Activated T-cell treated with anti-CD3 and anti-CD28 coated beads, Interleukin-2, amount 50 U/mL, for 1 hour (primary cell): ENCODE data around the gene CDC23.
"Not testable (repeated sequence)": the region's sequence is repeated elsewhere in the genome, so short reads cannot be mapped to it uniquely, and the experiment has no call there.

Experiments used
- DNase-seq: peaks from one replicate; pipeline ENCODE4 v3.0.0-alpha.2; 2020

CDC23 gene

DNA sequence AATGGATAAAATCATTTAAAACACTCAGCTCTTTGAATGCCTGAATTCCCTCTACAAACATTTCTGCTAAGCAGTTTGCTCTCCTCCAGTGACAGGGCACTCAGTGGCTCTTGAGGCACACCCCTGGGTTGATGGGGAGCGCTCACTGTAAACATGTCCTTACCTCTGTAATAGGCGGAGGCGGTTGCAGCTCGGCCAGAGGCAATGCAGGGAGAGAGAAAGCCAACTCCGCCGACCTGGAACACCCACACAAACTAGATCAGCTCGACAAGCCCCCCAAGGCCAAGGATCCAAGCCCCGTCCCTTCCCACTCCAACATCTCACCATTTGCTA is 329 bp downstream of the CDC23 start:
- no peak for DNase-seq

DNA sequence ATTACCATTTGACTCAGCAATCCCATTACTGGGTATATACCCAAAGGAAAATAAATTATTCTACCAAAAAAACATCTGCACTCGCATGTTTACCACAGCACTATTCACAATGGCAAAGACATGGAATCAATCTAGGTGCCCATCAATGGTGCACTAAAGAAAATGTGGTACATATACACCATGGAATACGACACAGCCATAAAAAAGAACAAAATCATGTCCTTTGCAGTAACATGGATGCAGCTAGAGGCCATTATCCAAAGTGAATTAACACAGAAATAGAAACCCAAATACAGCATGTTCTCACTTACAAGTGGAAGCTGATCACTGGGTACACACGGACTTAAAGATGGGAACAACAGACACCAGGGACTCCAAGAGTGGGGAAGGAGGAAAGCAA is 2.1 kb downstream of the CDC23 start:
- no peak for DNase-seq

DNA sequence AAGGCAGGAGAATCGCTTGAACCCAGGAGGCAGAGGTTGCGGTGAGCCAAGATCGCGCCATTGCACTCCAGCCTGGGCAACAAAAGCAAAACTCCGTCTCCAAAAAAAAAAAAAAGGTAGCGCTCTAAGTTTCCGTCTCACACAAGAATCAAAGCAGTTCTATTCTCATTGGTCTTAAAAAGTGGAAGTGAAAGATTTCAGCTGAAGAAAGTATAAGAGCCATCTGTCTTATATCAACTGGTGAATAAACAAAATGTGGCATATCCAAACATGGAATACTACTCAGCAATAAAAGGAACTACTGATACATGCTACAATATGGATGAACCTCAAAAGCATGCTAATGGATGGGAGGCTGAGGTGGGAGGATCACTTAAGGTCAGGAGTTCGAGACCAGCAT is 19.3 kb downstream of the CDC23 start:
- DNase-seq, result not testable (repeated sequence)

DNA sequence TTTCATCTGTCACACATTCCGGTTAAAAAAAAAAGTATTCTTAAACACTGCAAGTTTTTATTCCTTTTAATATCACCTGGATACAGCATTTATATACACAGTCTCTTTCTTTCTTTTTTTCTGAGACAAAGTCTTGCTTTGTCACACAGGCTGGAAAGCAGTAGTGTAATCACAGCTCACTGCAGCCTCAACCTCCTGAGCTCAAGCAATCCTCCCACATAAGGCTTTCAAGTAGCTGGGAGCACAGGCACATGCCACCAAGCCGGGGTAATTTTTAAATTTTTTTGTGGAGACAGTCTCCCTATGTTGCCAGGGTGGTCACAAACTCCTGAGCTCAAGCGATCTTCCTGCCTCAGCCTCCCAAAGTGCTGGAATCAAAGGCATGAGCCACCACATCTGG is 20.3 kb downstream of the CDC23 start:
- DNase-seq, result no peak

DNA sequence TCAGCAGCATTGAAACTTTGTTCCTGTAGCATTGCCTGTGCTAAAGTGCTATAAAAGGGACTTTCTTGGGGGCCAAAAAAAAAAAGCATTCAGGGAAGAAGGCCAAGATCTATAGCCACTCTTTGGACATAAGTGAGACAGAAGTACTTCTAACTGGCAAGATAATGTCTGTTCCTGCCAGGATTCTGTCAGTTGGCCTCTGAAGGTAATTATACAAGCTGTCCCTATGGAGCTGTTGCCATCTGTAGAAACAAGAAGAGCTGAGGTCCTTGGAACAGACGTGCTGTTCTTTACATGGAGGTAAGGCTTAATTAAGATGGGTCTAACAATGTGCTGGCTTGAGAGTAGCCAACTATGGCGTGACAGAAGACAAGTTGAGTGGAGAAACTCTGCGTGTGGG is 24.5 kb downstream of the CDC23 start:
- no peak for DNase-seq

DNA sequence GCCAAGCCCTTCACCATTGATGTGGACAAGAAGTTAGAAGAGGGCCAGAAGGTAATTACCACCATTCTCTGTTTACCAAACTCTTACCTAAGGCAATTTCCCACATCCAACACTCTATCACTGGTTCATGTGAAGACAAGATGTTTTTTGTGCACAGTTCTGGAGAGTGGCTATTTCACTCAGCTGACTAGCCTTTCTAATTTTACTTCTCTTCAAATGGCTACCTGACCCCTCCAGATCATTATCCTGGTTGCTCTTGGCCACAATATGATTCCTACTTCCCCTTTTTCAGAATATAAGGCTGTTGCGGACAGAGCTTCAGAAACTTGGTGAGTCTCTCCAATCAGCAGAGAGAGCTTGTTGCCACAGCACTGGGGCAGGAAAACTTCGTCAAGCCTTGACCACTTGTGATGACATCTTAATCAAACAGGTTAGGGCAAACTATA is 27.1 kb downstream of the CDC23 start:
- no peak for DNase-seq

DNA sequence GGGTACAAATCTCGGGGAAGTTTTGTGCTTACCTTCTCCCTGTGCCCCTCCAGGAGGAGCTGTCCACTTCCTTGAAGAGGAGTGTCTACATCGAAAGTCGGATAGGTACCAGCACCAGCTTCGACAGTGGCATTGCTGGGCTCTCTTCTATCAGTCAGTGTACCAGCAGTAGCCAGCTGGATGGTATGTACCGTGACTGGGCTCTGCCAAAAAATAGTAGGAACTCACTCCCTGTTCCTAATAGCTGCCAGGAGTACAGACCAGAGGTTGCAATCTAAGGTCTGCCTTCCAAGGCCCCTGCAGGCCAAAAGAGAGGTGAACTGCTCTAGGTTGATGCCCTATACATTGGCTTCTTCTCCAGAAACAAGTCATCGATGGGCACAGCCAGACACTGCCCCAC is 30.3 kb downstream of the CDC23 start:
- DNase-seq, result no peak

DNA sequence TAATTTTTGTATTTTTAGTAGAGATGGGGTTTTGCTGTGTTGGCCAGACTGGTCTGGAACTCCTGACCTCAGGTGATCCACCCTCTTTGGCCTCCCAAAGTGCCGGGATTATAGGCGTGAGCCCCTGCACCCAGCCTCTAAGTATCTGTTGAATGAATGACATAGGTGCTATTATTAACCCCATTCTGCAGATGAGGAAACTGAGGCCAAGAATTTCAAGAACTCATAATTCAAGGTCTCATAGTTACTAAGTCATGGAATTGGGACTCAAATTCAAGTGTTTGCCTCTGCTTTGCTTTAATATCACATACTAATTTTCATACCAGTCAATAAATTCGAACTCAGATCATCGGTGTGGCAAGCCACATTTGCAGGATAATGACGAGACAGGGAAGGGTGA is 32.3 kb downstream of the CDC23 start:
- DNase-seq, result no peak

DNA sequence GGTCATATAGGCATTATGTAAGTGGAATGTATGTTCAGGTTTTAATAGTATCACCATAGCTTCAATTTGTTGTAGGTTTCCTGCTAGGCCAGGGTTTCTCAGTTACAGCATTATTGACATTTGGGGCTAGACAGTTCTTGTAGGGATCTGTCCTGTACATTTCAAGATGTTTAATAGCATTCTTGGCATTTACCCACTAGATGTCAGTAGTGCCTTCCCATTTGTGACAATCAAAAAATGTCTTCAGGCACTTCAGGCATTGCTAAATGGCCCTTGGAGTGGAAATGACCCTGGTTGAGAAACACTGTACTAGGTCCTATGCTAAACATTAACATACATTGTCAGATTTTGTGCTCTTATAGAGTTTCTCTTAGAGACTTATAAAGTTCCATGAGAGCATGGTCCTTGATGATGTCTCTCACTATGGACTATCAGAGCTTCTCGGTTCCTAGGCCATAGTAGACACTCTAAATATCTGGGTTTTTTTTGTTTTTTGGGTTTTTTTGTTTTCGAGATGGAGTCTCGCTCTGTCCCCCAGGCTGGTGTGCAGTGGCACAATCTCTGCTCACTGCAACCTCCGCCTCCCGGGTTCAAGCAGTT is 32.8 kb downstream of the CDC23 start:
- no peak for DNase-seq

DNA sequence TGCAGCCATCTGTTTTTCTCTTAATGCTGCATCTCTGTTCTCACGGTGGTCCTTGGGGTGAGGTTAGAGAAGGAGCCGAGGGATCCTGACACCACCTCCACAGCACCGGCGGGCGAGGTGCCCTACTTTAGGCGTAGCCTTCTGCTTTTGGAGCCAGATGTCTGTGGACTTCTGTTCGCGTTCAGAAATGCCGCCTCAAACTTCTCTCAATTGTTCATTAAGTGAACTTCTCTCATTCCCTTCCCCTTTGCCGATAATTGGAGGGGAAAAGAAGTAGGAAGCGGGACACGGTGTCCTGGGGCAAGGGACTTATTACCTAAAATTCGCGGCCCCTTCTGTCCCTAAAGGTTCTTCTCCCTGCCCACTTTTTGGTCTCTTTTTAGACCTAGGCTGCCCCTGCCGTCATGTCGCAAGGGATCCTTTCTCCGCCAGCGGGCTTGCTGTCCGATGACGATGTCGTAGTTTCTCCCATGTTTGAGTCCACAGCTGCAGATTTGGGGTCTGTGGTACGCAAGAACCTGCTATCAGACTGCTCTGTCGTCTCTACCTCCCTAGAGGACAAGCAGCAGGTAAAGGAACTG is 33.8 kb downstream of the CDC23 start:
- no peak for DNase-seq

DNA sequence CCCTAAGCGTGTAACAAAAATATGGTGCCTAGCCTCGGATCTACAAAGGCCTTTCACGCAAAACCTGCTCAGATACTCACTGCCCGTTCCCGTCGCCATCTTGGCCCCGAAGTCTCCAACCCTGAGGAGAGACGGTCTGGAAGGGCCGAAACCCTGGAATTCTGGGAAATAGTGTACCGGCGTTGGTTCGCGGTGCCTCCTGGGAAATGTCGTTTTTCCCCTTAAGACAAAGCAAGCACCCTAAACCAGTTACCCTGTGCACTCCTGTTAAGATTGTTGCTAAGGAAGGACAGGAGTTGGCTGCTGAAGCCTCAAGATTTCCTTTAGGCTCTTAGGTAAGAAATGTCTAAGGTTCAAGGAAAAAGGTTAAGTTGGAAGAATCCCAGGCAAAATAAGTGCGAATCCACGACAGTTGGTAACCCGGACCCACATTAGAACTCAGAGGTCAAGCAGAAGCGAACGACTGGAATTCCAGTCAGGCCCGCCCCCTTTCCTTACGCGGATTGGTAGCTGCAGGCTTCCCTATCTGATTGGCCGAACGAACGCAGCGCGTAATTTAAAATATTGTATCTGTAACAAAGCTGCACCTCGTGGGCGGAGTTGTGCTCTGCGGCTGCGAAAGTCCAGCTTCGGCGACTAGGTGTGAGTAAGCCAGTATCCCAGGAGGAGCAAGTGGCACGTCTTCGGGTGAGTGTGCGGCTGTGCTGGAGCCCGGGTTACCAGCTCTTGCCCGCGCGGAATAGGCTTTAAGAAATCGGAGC is 34.4 kb downstream of the CDC23 start, which contains the start of the genes BRD8 and KIF20A:
Gene BRD8, minus strand, starts transcription at position 115 of the 761 bp plus-strand sequence. Its CDS starts 16 bp downstream, at position 99.
Gene KIF20A, plus strand, starts transcription at position 597 of the 761 bp plus-strand sequence. CDS start 569 bp downstream, outside the sequence.
- DNase-seq, result peak; percentile 78

DNA sequence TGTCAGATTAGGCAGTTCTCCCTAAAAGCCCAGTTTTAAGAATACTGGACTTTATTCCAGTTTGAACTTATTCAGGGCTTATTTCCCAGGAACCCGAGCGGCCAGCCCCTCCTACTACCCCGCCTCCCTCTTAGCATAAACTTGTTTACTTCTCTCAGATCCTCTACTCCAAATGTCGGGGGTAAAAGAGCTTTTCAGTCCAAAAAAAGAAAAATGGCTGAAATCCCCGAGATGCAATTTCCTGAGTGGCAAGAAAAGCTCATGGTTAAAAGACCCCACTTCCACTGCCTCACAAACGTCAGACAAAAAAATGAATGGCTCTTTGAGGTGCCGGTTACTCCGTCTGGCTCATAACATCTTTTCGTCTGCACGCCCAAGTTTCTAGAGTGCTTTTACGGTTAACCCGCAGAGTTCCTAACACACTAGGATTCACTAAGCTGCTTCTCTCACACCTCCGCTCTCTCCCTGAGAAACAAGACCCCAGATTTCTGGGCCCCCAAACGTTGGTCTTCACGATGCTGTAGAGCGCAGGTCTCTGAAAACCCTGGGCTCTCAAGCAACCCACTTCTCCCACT is 35.1 kb downstream of the CDC23 start:
- DNase-seq, result no peak

DNA sequence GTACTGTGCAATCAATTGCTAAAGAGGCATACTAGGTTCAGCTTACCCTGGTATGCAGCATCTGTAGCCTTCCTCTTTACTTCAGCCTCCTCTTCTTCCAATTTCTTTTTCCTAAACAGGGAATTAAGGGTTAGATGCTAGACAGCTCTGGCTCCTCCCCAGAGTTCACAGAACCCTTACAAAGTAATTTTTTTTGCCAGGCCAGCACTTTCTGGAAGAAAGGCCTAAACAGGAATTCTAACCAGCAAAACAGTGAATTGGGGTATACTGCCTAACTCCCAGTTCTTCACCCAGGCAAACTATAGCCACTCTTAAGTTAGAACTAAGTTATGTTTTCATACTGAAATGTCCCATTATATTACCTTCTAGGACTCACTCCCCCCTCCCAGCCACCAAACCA is 42.8 kb downstream of the CDC23 start:
- no peak for DNase-seq

DNA sequence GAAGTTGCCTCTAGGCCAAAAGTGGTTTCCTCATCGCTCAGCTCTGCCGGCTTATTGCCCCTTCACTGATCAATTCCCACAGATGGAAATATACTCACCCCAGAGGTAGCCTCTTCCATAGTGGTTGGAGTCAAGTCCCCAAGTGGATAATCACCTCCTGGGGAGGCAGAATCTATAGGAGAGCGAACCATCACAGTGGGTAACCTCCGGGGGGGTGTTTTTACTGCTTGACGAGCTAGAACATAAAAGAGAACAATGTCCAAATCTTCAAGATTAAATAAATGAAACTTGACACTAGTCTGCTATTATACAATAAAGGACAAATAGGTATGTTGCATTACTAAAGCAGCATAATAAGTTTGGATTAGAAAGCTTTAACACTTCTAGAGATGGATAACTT is 44.0 kb downstream of the CDC23 start:
- DNase-seq, result no peak

DNA sequence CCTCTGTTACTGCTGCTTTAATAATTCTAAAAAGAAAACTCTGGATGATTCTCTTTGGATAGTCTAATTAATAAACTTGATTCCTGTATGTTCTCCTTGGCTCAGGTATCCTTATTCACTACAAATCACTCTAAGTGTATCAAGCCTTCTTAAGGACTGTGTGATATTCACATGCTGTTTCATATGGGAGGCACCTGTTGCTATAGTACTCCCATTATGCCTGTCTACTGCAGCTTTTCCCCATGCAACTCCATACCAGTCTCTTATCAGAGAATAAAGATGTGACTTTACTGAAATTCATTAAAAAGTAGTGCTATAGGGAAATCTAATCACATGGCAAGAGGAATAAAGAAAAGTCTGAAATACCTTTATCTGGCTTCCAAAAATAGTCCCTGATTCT is 49.4 kb downstream of the CDC23 start:
- no peak for DNase-seq

DNA sequence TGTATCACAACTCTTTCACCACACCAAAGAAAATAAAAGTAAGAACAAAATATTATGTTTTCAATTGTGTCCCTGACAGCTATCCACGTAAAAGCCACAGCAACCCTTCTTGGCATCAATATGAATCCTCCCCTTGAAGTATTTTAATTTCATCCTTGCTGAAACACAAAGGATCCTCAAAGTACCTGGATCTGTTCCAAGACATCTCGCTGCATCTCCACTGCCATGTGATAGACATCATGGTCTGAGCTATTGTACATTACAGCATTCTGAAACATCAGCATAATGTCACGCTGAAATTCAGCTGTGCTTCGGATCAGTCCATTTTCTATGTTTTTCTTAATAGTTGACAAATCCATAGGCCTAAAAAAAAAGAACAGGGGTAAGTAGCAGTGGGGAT is 52.4 kb downstream of the CDC23 start:
- no peak for DNase-seq

DNA sequence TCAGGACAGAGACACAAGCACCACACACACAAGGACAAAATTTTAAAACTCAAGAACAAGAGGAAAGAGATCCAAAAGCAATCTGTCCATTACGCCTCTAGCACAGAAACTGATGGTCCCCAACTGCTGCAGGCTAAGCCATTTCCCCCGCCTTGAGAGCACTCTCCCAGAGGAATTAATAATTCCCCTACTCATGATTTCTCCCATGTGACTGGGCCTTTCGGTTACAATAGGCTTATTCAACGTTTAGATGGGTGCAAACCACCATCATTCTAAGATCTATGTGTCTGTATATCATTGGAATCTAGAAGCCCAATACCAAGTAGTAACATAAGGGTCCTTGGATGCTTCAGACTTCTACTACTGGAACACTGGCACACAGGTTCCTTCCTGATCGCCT is 53.5 kb downstream of the CDC23 start:
- no peak for DNase-seq

DNA sequence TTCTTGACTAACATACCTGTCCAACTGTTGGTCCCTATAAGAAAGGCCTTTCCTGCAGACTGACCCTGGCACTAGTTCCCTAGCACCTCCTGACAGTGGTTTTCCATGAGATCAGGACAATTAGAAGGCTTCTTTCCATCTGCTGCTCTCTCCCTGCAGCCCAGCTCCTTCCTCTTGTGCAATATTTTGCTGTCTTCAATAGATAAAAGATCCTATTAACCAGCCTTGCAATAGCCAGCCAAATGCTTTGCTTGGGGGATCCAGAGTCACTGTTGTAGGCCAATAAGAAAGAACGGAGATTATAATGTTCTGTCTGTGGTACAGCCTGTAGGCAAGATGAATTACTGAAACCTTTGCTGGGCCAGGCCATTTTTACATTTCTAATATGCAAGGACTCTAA is 55.5 kb downstream of the CDC23 start:
- no peak for DNase-seq

DNA sequence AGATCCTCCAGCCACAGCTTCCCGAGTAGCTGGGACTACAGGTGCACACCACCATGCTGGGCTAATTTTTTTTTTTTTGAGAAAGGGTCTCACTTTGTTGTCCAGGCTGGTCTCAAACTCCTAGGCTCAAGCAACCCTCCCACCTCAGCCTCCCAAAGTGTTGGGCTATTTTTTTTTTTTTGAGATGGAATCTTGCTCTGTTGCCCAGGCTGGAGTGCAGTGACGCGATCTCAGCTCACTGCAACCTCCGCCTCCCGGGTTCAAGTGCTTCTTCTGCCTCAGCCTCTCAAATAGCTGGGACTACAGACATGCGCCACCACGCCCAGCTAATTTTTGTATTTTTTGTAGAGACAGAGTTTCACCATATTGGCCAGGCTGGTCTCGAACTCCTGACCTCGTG is 57.1 kb downstream of the CDC23 start:
- not testable (repeated sequence) for DNase-seq

DNA sequence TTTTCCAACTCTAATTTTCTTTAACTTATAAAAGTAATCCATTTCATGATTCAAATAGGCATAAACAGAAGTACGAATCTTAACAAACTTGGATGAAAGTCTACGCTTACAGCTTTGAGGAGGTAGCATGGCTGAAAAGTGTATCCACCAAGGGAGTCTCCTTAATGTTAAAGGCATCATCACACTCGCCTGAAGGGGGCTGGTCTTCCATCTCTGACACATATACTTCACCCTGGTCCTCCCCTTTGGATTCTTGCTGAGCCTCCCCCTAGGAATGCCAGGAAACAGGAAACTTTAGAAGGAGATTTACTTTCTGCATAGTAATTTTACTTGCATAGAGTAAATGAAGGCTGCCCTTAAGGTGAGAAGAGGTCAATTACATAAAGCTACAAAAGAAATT is 63.6 kb downstream of the CDC23 start:
- DNase-seq, result no peak

DNA sequence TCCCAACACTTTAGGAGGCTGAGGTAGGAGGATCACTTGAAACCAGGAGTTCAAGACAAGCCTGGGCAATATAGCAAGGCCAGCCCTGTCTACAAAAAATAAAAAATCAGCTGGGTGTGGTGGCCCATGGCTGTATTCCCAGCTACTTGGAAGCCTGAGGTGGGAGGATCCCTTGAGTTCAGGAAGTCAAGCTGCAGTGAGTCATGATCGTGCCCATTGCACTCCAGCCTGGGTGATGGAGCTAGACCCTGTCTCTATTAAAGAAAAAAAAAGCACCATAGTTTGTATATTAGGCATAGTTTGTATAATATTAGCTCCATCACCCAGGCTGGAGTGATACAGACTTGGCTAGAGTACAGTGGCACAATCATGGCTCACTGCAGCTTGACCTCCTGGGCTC is 64.3 kb downstream of the CDC23 start:
- DNase-seq, result no peak

DNA sequence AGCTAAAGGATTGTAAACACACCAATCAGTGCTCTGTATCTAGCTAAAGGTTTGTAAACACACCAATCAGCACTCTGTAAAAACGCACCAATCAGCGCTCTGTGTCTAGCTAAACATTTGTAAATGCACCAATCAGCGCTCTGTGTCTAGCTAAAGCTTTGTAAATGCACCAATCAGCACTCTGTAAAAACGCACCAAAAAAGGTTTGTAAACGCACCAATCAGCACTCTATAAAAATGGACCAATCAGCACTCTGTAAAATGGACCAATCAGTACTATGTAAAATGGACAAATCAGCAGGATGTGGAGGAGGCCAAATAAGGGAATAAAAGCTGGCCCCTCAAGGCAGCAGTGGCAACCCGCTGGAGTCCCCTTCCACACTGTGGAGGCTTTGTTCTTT is 69.5 kb downstream of the CDC23 start:
- not testable (repeated sequence) for DNase-seq

DNA sequence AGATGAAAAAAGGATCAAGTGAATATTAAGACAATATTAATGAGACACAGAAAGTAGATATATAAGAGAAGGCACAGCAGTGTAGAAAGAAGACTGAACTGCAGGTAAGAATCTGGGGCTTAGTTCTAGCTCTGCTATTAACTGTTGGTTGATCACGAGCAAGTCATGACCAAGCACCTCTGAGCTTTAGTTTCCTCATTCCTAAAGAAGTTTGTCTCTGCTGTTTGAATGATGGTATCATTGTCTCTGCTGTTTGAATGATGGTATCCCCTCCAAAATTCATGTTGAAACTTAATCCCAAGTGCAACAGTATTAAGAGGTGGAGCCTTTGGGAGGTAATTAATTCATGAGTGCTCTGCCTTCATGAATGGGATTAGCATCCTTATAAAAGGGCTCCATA is 71.4 kb downstream of the CDC23 start:
- DNase-seq, result no peak

DNA sequence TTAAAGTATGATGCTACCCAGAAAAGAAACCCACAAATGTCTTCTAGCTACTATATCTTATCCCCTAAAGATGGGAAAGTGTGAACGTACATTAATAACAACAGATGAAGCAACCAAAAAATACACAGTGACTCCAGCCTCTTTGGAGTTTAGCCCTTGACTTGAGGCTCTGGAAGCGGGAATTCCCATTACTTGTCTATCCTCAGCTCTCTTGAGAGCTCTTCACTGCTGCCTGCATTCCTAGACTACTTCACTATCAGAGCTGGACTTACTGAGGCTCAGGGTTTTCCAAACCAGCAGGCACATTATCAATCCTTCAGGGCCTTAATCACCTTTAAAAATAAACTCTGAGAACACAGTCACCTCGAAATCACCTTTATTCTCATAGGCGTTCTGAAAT is 72.9 kb downstream of the CDC23 start:
- no peak for DNase-seq
